ENCODE results near the gene PCDHGA1. TPM values are rescaled to one million over a fixed set of nuclear protein-coding genes. Genes with fewer than 3 reads are reported as not detected.

Gene PCDHGA1
- total RNA-seq, 5 donors from 2014 or later (not counting 1 experiment from before 2014, with no cell fraction given) = 0.16 to 0.38 (median 0.31) TPM; not detected in 1

DNA sequence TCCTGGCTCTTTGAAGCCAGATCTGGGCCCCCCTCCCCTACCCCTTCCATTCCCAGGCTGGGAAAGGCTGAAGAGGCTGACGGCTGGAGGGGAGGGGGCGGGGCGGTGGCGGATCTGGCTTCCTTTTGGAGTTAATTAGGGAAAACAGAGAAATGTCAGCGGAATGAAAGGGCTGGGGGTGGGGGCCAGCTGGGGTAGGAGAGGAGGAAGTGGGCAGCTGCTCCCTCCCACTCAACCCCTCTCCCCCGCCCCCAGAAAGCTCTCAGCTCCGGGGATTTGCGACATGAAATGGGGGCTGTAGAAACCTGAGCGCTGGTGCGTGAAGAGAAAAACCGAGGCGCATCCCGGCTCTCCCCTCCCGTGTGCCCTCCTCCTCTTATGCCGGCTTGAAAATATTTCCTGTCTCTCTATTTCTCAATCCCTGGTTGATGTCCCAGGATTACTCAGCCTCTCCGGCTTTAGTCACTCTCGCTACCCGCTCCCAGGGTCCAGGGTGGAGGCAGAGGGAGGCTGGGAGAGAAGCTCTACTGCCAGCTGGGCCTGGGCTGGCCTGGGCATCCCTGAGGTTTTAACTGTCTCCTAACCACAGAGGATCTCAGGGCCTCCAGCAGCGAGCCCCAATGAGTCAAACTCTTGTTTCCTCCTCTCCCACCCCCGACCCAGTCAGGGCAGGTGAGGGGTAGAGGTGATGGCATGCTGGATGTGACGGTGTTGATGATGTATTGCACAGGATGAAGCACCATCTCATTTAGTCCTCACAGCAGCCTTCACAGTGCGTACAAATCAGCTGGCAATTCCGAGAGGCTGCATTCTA, 178.7 kb downstream of the PCDHGA1 start:
- H3K9me3 Mint-ChIP-seq = no peaks in the 10 kb centered on the region
- H3K27me3 Mint-ChIP-seq = peaks cover 0 to 6% of the 10 kb centered on the region in 2 donors
- no peak overlapping the region for H3K4me3 Mint-ChIP-seq
- peaks cover 14 to 23% (median 20%) of the 10 kb centered on the region in 3 donors for H3K4me1 Mint-ChIP-seq
- no peaks in the 10 kb centered on the region for H3K9me3 ChIP-seq
- POLR2A ChIA-PET = interaction anchor here in 1 of 2 donors (0.6 kb wide), 1 partner anchor 80 kb away, joined by 3 read pairs; no protein-coding TSS in a partner anchor
- no peak overlapping the region for H3K4me3 ChIP-seq (ENCODE audit: control insufficient read depth in 1 of 2, extremely low read depth in 1 of 2, low read length in 1 of 2)
- CTCF ChIA-PET = interaction anchor here (0.6 to 2.2 kb wide), 3 partner anchors 14 to 55 kb away, joined by 3 to 5 read pairs (median 4); no protein-coding TSS in a partner anchor
- DNase-seq (no peak), ATAC-seq (replicated peaks in 1 of 4) (no peak)
- H3K27ac Mint-ChIP-seq = peak overlapping the region in 1 of 2 donors; percentile 46
- no peaks in the 10 kb centered on the region for H3K36me3 Mint-ChIP-seq
- H3K27ac ChIP-seq (ENCODE audit: low read length) = no peak overlapping the region
- 51% methylated on average over 10 of the region's 23 CpGs for WGBS (ENCODE audit: insufficient coverage)
- H3K36me3 ChIP-seq (ENCODE audit: control insufficient read depth in 2 of 2, extremely low read depth in 1 of 2, insufficient read depth in 1 of 2, low read length in 1 of 2) = peaks cover 0 to 3% of the 10 kb centered on the region in 2 donors
- peaks cover 0 to 7% of the 10 kb centered on the region in 2 experiments for H3K27me3 ChIP-seq (replicated peaks in 1 of 2; ENCODE audit: control insufficient read depth in 2 of 2, extremely low read depth in 1 of 2, insufficient read depth in 2 of 2, low read length in 1 of 2)
- peaks cover 0 to 24% of the 10 kb centered on the region in 2 experiments for H3K4me1 ChIP-seq (ENCODE audit: control insufficient read depth in 1 of 2, extremely low read depth in 1 of 2, insufficient read depth in 2 of 2, low read length in 2 of 2)

DNA sequence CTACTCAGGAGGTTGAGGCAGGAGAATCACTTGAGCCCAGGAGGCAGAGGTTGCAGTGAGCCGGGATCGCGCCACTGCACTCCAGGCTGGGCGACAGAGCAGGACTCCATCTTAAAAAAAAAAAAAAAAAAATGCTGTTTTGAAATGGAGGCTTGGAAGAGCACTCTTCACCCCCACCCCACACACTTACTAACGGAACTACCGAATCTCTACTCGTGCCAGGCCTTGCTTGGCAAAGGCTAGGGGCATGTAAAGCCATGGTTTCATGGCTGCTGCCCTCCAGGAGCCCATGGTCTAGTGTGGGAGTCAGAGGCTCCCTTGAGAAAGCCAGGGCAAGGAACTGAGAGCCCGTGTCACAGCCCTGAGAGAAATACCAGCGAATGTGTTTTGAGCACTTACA, 179.8 kb downstream of the PCDHGA1 start:
- POLR2A ChIA-PET = no interaction called here
- H3K9me3 ChIP-seq = no peaks in the 10 kb centered on the region
- H3K9me3 Mint-ChIP-seq = no peaks in the 10 kb centered on the region
- 100% methylated on average over 1 of the region's 9 CpGs for WGBS (ENCODE audit: insufficient coverage)
- H3K4me3 ChIP-seq (ENCODE audit: control insufficient read depth in 1 of 2, extremely low read depth in 1 of 2, low read length in 1 of 2) = no peak overlapping the region
- H3K27ac Mint-ChIP-seq = no peak overlapping the region
- no peak overlapping the region for H3K27ac ChIP-seq (ENCODE audit: low read length)
- no peaks in the 10 kb centered on the region for H3K36me3 Mint-ChIP-seq
- peaks cover 0 to 1% of the 10 kb centered on the region in 2 donors for H3K27me3 Mint-ChIP-seq
- H3K4me1 ChIP-seq (ENCODE audit: control insufficient read depth in 1 of 2, extremely low read depth in 1 of 2, insufficient read depth in 2 of 2, low read length in 2 of 2) = peaks cover 3 to 32% of the 10 kb centered on the region in 2 experiments
- peaks cover 0 to 13% of the 10 kb centered on the region in 2 donors for H3K36me3 ChIP-seq (ENCODE audit: control insufficient read depth in 2 of 2, extremely low read depth in 1 of 2, insufficient read depth in 1 of 2, low read length in 1 of 2)
- DNase-seq (no peak), ATAC-seq (replicated peaks in 1 of 4) (no peak)
- H3K27me3 ChIP-seq (replicated peaks in 1 of 2; ENCODE audit: control insufficient read depth in 2 of 2, extremely low read depth in 1 of 2, insufficient read depth in 2 of 2, low read length in 1 of 2) = peaks cover 0 to 3% of the 10 kb centered on the region in 2 experiments
- H3K4me1 Mint-ChIP-seq = peaks cover 25 to 32% (median 27%) of the 10 kb centered on the region in 3 donors
- CTCF ChIA-PET = interaction anchor here (0.6 to 2.2 kb wide), 5 partner anchors 11 to 1794 kb away, joined by 3 to 7 read pairs (median 5); partner anchors contain the start of gene PCDHGA12 (in 1 of the 2)
- H3K4me3 Mint-ChIP-seq = no peak overlapping the region

DNA sequence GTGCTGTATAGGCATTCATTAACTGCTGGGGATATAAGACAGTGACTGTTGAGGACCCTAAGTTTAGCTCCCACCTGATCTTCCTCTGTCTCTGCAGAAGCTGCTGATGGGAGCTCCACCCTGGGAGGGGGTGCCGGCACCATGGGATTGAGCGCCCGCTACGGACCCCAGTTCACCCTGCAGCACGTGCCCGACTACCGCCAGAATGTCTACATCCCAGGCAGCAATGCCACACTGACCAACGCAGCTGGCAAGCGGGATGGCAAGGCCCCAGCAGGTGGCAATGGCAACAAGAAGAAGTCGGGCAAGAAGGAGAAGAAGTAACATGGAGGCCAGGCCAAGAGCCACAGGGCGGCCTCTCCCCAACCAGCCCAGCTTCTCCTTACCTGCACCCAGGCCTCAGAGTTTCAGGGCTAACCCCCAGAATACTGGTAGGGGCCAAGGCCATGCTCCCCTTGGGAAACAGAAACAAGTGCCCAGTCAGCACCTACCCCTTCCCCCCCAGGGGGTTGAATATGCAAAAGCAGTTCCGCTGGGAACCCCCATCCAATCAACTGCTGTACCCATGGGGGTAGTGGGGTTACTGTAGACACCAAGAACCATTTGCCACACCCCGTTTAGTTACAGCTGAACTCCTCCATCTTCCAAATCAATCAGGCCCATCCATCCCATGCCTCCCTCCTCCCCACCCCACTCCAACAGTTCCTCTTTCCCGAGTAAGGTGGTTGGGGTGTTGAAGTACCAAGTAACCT, 180.7 kb downstream of the PCDHGA1 start:
- H3K36me3 ChIP-seq (ENCODE audit: control insufficient read depth in 2 of 2, extremely low read depth in 1 of 2, insufficient read depth in 1 of 2, low read length in 1 of 2) = peaks cover 3 to 21% of the 10 kb centered on the region in 2 donors
- H3K9me3 Mint-ChIP-seq = no peaks in the 10 kb centered on the region
- 99% methylated on average over 10 of the region's 14 CpGs for WGBS (ENCODE audit: insufficient coverage)
- no peak overlapping the region for H3K4me3 ChIP-seq (ENCODE audit: control insufficient read depth in 1 of 2, extremely low read depth in 1 of 2, low read length in 1 of 2)
- H3K36me3 Mint-ChIP-seq = peaks cover 5% of the 10 kb centered on the region
- ATAC-seq (replicated peaks in 1 of 4) (no peak), DNase-seq (no peak)
- peaks cover 0 to 3% of the 10 kb centered on the region in 2 experiments for H3K27me3 ChIP-seq (replicated peaks in 1 of 2; ENCODE audit: control insufficient read depth in 2 of 2, extremely low read depth in 1 of 2, insufficient read depth in 2 of 2, low read length in 1 of 2)
- peaks cover 27 to 35% (median 30%) of the 10 kb centered on the region in 3 donors for H3K4me1 Mint-ChIP-seq
- ChIA-PET CTCF (interaction anchor here in 1 of 2 donors (0.6 to 2.2 kb wide), 3 partner anchors 11 to 81 kb away, joined by 3 to 5 read pairs (median 5); partner anchors contain the start of gene PCDHGA12), POLR2A (no interaction called here)
- H3K9me3 ChIP-seq = no peaks in the 10 kb centered on the region
- no peak overlapping the region for H3K4me3 Mint-ChIP-seq
- H3K4me1 ChIP-seq (ENCODE audit: control insufficient read depth in 1 of 2, extremely low read depth in 1 of 2, insufficient read depth in 2 of 2, low read length in 2 of 2) = peaks cover 3 to 37% of the 10 kb centered on the region in 2 experiments
- H3K27ac ChIP-seq (ENCODE audit: low read length) = no peak overlapping the region
- no peaks in the 10 kb centered on the region for H3K27me3 Mint-ChIP-seq
- H3K27ac Mint-ChIP-seq = no peak overlapping the region

DNA sequence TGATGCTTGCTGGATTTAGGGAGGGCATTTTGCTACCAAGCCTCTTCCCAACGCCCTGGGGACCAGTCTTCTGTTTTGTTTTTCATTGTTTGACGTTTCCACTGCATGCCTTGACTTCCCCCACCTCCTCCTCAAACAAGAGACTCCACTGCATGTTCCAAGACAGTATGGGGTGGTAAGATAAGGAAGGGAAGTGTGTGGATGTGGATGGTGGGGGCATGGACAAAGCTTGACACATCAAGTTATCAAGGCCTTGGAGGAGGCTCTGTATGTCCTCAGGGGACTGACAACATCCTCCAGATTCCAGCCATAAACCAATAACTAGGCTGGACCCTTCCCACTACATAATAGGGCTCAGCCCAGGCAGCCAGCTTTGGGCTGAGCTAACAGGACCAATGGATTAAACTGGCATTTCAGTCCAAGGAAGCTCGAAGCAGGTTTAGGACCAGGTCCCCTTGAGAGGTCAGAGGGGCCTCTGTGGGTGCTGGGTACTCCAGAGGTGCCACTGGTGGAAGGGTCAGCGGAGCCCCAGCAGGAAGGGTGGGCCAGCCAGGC, 181.5 kb downstream of the PCDHGA1 start:
- Mint-ChIP-seq H3K9me3 (no peaks in the 10 kb centered on the region), H3K27me3 (no peaks in the 10 kb centered on the region), H3K27ac (peak overlapping the region in 1 of 2 donors; percentile 16), H3K4me3 (peak overlapping the region in 2 of 3 donors; percentile 80 to 91), H3K36me3 (peaks cover 13% of the 10 kb centered on the region), H3K4me1 (peaks cover 27 to 41% (median 33%) of the 10 kb centered on the region in 3 donors)
- Histone ChIP-seq H3K27me3 (replicated peaks in 1 of 2; ENCODE audit: control insufficient read depth in 2 of 2, extremely low read depth in 1 of 2, insufficient read depth in 2 of 2, low read length in 1 of 2) (peaks cover 0 to 3% of the 10 kb centered on the region in 2 experiments), H3K4me1 (ENCODE audit: control insufficient read depth in 1 of 2, extremely low read depth in 1 of 2, insufficient read depth in 2 of 2, low read length in 2 of 2) (peaks cover 3 to 37% of the 10 kb centered on the region in 2 experiments), H3K9me3 (no peaks in the 10 kb centered on the region), H3K36me3 (ENCODE audit: control insufficient read depth in 2 of 2, extremely low read depth in 1 of 2, insufficient read depth in 1 of 2, low read length in 1 of 2) (peaks cover 11 to 29% of the 10 kb centered on the region in 2 donors), H3K4me3 (ENCODE audit: control insufficient read depth in 1 of 2, extremely low read depth in 1 of 2, low read length in 1 of 2) (no peak overlapping the region), H3K27ac (ENCODE audit: low read length) (no peak overlapping the region)
- CTCF ChIA-PET = interaction anchor here (0.6 to 2.9 kb wide), 7 partner anchors 9 to 812 kb away, joined by 3 to 25 read pairs (median 4); partner anchors contain the start of genes PCDHGA10 (in 1 of the 2), PCDHGB3 (in 1 of the 2) and ZMAT2 (in 1 of the 2)
- POLR2A ChIA-PET = interaction anchor here in 1 of 2 donors (0.8 kb wide), 1 partner anchor 192 kb away, joined by 4 read pairs; no protein-coding TSS in a partner anchor
- WGBS (ENCODE audit: insufficient coverage) = 71% methylated on average over 2 of the region's 4 CpGs
- no peak for DNase-seq
- ATAC-seq (replicated peaks in 1 of 4) = no peak

DNA sequence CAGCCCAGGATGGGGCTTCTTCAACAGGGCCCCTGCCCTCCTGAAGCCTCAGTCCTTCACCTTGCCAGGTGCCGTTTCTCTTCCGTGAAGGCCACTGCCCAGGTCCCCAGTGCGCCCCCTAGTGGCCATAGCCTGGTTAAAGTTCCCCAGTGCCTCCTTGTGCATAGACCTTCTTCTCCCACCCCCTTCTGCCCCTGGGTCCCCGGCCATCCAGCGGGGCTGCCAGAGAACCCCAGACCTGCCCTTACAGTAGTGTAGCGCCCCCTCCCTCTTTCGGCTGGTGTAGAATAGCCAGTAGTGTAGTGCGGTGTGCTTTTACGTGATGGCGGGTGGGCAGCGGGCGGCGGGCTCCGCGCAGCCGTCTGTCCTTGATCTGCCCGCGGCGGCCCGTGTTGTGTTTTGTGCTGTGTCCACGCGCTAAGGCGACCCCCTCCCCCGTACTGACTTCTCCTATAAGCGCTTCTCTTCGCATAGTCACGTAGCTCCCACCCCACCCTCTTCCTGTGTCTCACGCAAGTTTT, 182.1 kb downstream of the PCDHGA1 start:
- H3K4me3 Mint-ChIP-seq = peak overlapping the region; percentile 80 to 91 (median 86)
- H3K9me3 Mint-ChIP-seq = no peaks in the 10 kb centered on the region
- peak overlapping the region; percentile 34 to 80 for H3K27ac Mint-ChIP-seq
- H3K27me3 ChIP-seq (replicated peaks in 1 of 2; ENCODE audit: control insufficient read depth in 2 of 2, extremely low read depth in 1 of 2, insufficient read depth in 2 of 2, low read length in 1 of 2) = peaks cover 0 to 3% of the 10 kb centered on the region in 2 experiments
- WGBS (ENCODE audit: insufficient coverage) = 20% methylated on average over 12 of the region's 28 CpGs
- H3K27me3 Mint-ChIP-seq = no peaks in the 10 kb centered on the region
- H3K36me3 ChIP-seq (ENCODE audit: control insufficient read depth in 2 of 2, extremely low read depth in 1 of 2, insufficient read depth in 1 of 2, low read length in 1 of 2) = peaks cover 11 to 35% of the 10 kb centered on the region in 2 donors
- no peak overlapping the region for H3K27ac ChIP-seq (ENCODE audit: low read length)
- ATAC-seq (replicated peaks in 1 of 4) = peak; percentile 45 to 64 (median 53)
- peaks cover 18% of the 10 kb centered on the region for H3K36me3 Mint-ChIP-seq
- peaks cover 3 to 37% of the 10 kb centered on the region in 2 experiments for H3K4me1 ChIP-seq (ENCODE audit: control insufficient read depth in 1 of 2, extremely low read depth in 1 of 2, insufficient read depth in 2 of 2, low read length in 2 of 2)
- no peaks in the 10 kb centered on the region for H3K9me3 ChIP-seq
- ChIA-PET CTCF (interaction anchor here (0.6 to 2.9 kb wide), 22 partner anchors 8 to 812 kb away, joined by 3 to 25 read pairs (median 4); partner anchors contain the start of genes PCDHGA10 (in 1 of the 2), PCDHGA12 (in 1 of the 2), PCDHGB3 (in 1 of the 2) and TAF7 (in 1 of the 2)), POLR2A (interaction anchor here in 1 of 2 donors (0.8 kb wide), 1 partner anchor 193 kb away, joined by 4 read pairs; no protein-coding TSS in a partner anchor)
- DNase-seq = peak; percentile 41 to 88 (median 74)
- H3K4me3 ChIP-seq (ENCODE audit: control insufficient read depth in 1 of 2, extremely low read depth in 1 of 2, low read length in 1 of 2) = peak overlapping the region; percentile 50 to 86
- H3K4me1 Mint-ChIP-seq = peaks cover 27 to 41% (median 33%) of the 10 kb centered on the region in 3 donors

All from T-cell (primary cell).